HepG2 (cell line): Measurements from ENCODE around the gene PNKD. TPM values are rescaled to one million over a fixed set of nuclear protein-coding genes. Genes with fewer than 3 reads are reported as not detected.

Experiments used
- ATAC-seq: fragments of 200-7000 bp; cut with Tn5 transposase; 3 replicates; pipeline ENCODE4 v1.9.1; 2020; ENCODE audit warnings: mild to moderate bottlenecking, moderate library complexity
- BruUV-seq: library from RNA; stranded (reverse); fragments of 400-500 nt; replicated peaks from 2 replicates; lab custom pipeline; 2021; lab: Mats Ljungman, UMichigan
- CTCF ChIA-PET: fragments of 300-600 bp; formaldehyde crosslinking; extraction: SDS; loops from one replicate; lab custom pipeline; 2021; ENCODE audit warnings: low total read pairs, inconsistent platforms, low intra/inter-chr PET ratio; lab: Yijun Ruan, JAX
- POLR2A ChIA-PET: fragments of 350-600 bp; sonication (Branson Sonifier 250); formaldehyde crosslinking; loops from one replicate; lab custom pipeline; 2020; ENCODE audit warnings: antibody characterized with exemption, inconsistent platforms; lab: Yijun Ruan, JAX
- DNase-seq: peaks from one replicate; pipeline ENCODE4 v3.0.0-alpha.2; 2015; ENCODE audit warnings: low spot score
- FAIRE-seq: peaks from 3 replicates; lab custom pipeline; 2011; peaks lifted over from hg19 to GRCh38; lab: Jason Lieb, UNC
- H2AFZ ChIP-seq: one replicate; pipeline ENCODE4 v1.6.1; 2011; ENCODE audit warnings: low read length, inconsistent platforms
- H3K27ac ChIP-seq: fragments of 300-600 bp; 3 replicates; pipeline ENCODE4 v1.8.0; 2011; ENCODE audit warnings: mixed run types, mild to moderate bottlenecking, mixed read lengths, low read length, inconsistent platforms; ENCODE audit not compliant: insufficient read depth; ENCODE audit errors: extremely low read length
- H3K27me3 ChIP-seq, 2 experiments: fragments of 200-600 bp in 1 of 2; 2 replicates in 1 of 2; 3 replicates in 1 of 2; pipeline versions ENCODE4 v1.6.0 to v1.8.0; 2011; ENCODE audit warnings: low read length in 2 of 2, mild to moderate bottlenecking in 2 of 2, moderate library complexity in 2 of 2, inconsistent platforms in 1 of 2; ENCODE audit not compliant: insufficient read depth in 2 of 2, control insufficient read depth in 1 of 2
- H3K36me3 ChIP-seq, 2 experiments: fragments of 200-600 bp in 1 of 2; replicated peaks in 1 of 2; 2 replicates in 1 of 2; 3 replicates in 1 of 2; pipeline versions ENCODE4 v1.5.1 to v1.8.0; 2011; ENCODE audit warnings: low read length in 2 of 2, inconsistent platforms in 1 of 2; ENCODE audit not compliant: insufficient read depth in 2 of 2, control insufficient read depth in 1 of 2
- H3K4me1 ChIP-seq: 2 replicates; pipeline ENCODE4 v1.5.1; 2012; ENCODE audit warnings: low read length, inconsistent platforms; ENCODE audit not compliant: insufficient read depth
- H3K4me2 ChIP-seq: 2 replicates; pipeline ENCODE4 v1.6.0; 2011; ENCODE audit warnings: low read depth, low read length, inconsistent platforms
- H3K4me3 ChIP-seq, 3 experiments: fragments of 200-600 bp in 1 of 3; sonication (generic), shearing (Covaris generic) in 1 of 3; replicated peaks in 1 of 3; 2 replicates each; pipeline ENCODE4 v1.5.1; 2011 to 2016; ENCODE audit warnings: low read length in 3 of 3, inconsistent platforms in 2 of 3, low read depth in 2 of 3, mild to moderate bottlenecking in 2 of 3, control low read depth in 1 of 3, mixed read lengths in 1 of 3; ENCODE audit not compliant: insufficient read depth in 1 of 3
- H3K79me2 ChIP-seq: one replicate; pipeline ENCODE4 v1.6.1; 2011; ENCODE audit warnings: low read length, inconsistent platforms; ENCODE audit not compliant: insufficient read depth
- H3K9ac ChIP-seq: 2 replicates; pipeline ENCODE4 v1.6.0; 2011; ENCODE audit warnings: mild to moderate bottlenecking, low read depth, low read length, inconsistent platforms; ENCODE audit not compliant: insufficient read depth
- H3K9me3 ChIP-seq: 2 replicates; pipeline ENCODE4 v1.5.1; 2012; ENCODE audit warnings: mild to moderate bottlenecking, low read length
- H4K20me1 ChIP-seq: 2 replicates; pipeline ENCODE4 v1.6.0; 2011; ENCODE audit warnings: inconsistent platforms, mild to moderate bottlenecking, low read length, moderate library complexity; ENCODE audit not compliant: insufficient read depth
- ATF7-NPFF ChIP-seq: sonication (generic); formaldehyde crosslinking; IDR thresholded peaks from 2 replicates; pipeline ENCODE4 v1.8.1; 2023; ENCODE audit warnings: mild to moderate bottlenecking, low read depth, missing genetic modification reagents, moderate library complexity
- ISL2 ChIP-seq: sonication (generic); formaldehyde crosslinking; IDR thresholded peaks from 2 replicates; pipeline ENCODE4 v1.5.0; 2020; ENCODE audit warnings: missing genetic modification reagents
- KDM5A ChIP-seq: fragments of 200-600 bp; sonication (generic); IDR thresholded peaks from 2 replicates; pipeline ENCODE4 v1.7.0; 2018; ENCODE audit warnings: antibody characterized with exemption, mild to moderate bottlenecking, low read length, borderline replicate concordance
- REXO4 ChIP-seq: sonication (generic); formaldehyde crosslinking; IDR thresholded peaks from 2 replicates; pipeline ENCODE4 v1.8.0; 2022; ENCODE audit warnings: missing genetic modification reagents, mild to moderate bottlenecking, borderline replicate concordance
- SALL1 ChIP-seq: sonication (generic); formaldehyde crosslinking; IDR thresholded peaks from 2 replicates; pipeline ENCODE4 v1.8.0; 2022; ENCODE audit warnings: mild to moderate bottlenecking, missing genetic modification reagents
- SOX13 ChIP-seq, 3 experiments: fragments of 450-650 bp in 1 of 3; sonication (generic) in 1 of 3; formaldehyde crosslinking in 1 of 3; IDR thresholded peaks in 2 of 3; conservative IDR thresholded peaks in 1 of 3; 2 replicates each; pipeline versions ENCODE4 v1.5.0 to v1.6.1; 2016 to 2020; ENCODE audit warnings: antibody characterized with exemption in 1 of 3, mild to moderate bottlenecking in 1 of 3, missing compliant biosample characterization in 1 of 3, missing genetic modification reagents in 1 of 3, moderate library complexity in 1 of 3
- ZFP62 ChIP-seq: sonication (generic); formaldehyde crosslinking; IDR thresholded peaks from 2 replicates; pipeline ENCODE4 v1.4.0; 2020; ENCODE audit warnings: missing genetic modification reagents
- ZFY ChIP-seq: sonication (generic); formaldehyde crosslinking; IDR thresholded peaks from 2 replicates; pipeline ENCODE4 v1.4.0; 2020; ENCODE audit warnings: missing genetic modification reagents
- ZHX1 ChIP-seq: sonication (generic); formaldehyde crosslinking; IDR thresholded peaks from 2 replicates; pipeline ENCODE4 v1.8.1; 2022; ENCODE audit warnings: low read depth, mild to moderate bottlenecking, missing genetic modification reagents
- ZNF737 ChIP-seq: sonication (generic); formaldehyde crosslinking; IDR thresholded peaks from 2 replicates; pipeline ENCODE4 v1.5.0; 2020; ENCODE audit warnings: missing genetic modification reagents, mild to moderate bottlenecking, borderline replicate concordance
- ZNF740 ChIP-seq: sonication (generic); formaldehyde crosslinking; IDR thresholded peaks from 2 replicates; pipeline ENCODE4 v1.4.0; 2020; ENCODE audit warnings: missing genetic modification reagents
- ZNF770 ChIP-seq: sonication (generic); formaldehyde crosslinking; IDR thresholded peaks from 2 replicates; pipeline ENCODE4 v1.5.0; 2020; ENCODE audit warnings: mild to moderate bottlenecking, missing genetic modification reagents
- ZNF782 ChIP-seq: sonication (generic); formaldehyde crosslinking; IDR thresholded peaks from 2 replicates; pipeline ENCODE4 v1.4.0; 2020; ENCODE audit warnings: missing genetic modification reagents, mild to moderate bottlenecking, borderline replicate concordance
- ZSCAN31 ChIP-seq: sonication (generic); formaldehyde crosslinking; IDR thresholded peaks from 2 replicates; pipeline ENCODE4 v1.5.0; 2020; ENCODE audit warnings: low read depth, mild to moderate bottlenecking, missing genetic modification reagents
- WGBS: methylation state at CpG from one replicate; pipeline ENCODE4 v1.1.6; 2017; ENCODE audit warnings: low lambda C conversion rate; 5-methylcytosine and 5-hydroxymethylcytosine counted together
- in situ Hi-C: cut with HindIII; loops from 2 replicates; pipeline ENCODE4 v1.10.0; 2017; ENCODE audit warnings: low pct_unique_long_range_greater_than_20kb; ENCODE audit not compliant: extremely low pct_ligation_motif_present
- intact Hi-C: fragments of 100-400 bp; cut with micrococcal nuclease; formaldehyde crosslinking; loops from one replicate; pipeline ENCODE4 v1.10.0; 2022; ENCODE audit not compliant: unreplicated experiment
- polyA plus RNA-seq, 8 experiments: library from polyadenylated mRNA; depleted of rRNA in 3 of 8; stranded (reverse) in 7 of 8; unstranded in 1 of 8; fragments of >200 nt; fragmentation: Illumina TruSeq in 4 of 8; extraction: Trizol in 4 of 8; gene quantifications; 2 replicates each; pipeline versions ENCODE4 v1.2.1 to v1.2.3, GENCODE V29; 2011 to 2016; ENCODE audit warnings: low read depth in 4 of 8, missing spikeins in 1 of 8, mixed read lengths in 1 of 8; ENCODE audit not compliant: insufficient read depth in 1 of 8
- total RNA-seq, 5 experiments: library from RNA; depleted of rRNA; stranded (reverse); fragments of >200 nt; fragmentation: Illumina TruSeq; extraction: Trizol; gene quantifications; 2 replicates each; pipeline ENCODE4 v1.2.3, GENCODE V29; 2016; ENCODE audit warnings: low read depth in 1 of 5

PNKD gene
- total and polyA plus RNA-seq, 2 of the 13 experiments (the other 11 are each of a cell fraction or from before 2014, with no cell fraction given) = 55.9 to 80.4 TPM

- 0 out of 2 replicates have a peak, but pooled peaks have one; percentile 2 for TF ChIP-seq SOX13 (IDR thresholded peaks at IDR 0.05)
- TF ChIP-seq SOX13 (CRISPR knock-in tag; conservative IDR thresholded peaks at IDR 0.05 in 1 of 2, IDR thresholded peaks at IDR 0.05 in 1 of 2) = no peak
- TF ChIP-seq ISL2 (CRISPR knock-in tag) = 0 out of 2 replicates have a peak, but pooled peaks have one; percentile 7
These were observed 23.6 kb downstream of the PNKD start (continued) for GRCh38 chr2:218293715-218294429.

GRCh38 chr2:218294430-218295022, 24.2 kb downstream of the PNKD start:
- Histone ChIP-seq H3K9ac (peak overlapping the region; percentile 33; the same call in 1 of the 2 replicates), H3K4me2 (no peak overlapping the region), H3K27me3 (no peaks in the 10 kb centered on the region; a peak in 1 of 5 replicates), H3K4me3 (no peak overlapping the region), H2AFZ (no peak overlapping the region), H3K36me3 (no peaks in the 10 kb centered on the region), H3K79me2 (peaks cover 28% of the 10 kb centered on the region), H3K9me3 (no peaks in the 10 kb centered on the region), H4K20me1 (peaks cover 7% of the 10 kb centered on the region; the same call in 1 of the 2 replicates), H3K4me1 (peaks cover 81% of the 10 kb centered on the region), H3K27ac (peak overlapping the region; percentile 88)
- CTCF ChIA-PET = no interaction called here
- ATAC-seq = no peak
- in situ Hi-C loops = loop anchor here (5.0 kb wide), 1 partner anchor 103 kb away; the partner anchor contains the start of gene CTDSP1
- WGBS = 86% methylated on average over 5 of the region's 5 CpGs
- intact Hi-C loops = loop anchor here (5.0 to 10.0 kb wide), 2 partner anchors 173 to 270 kb away; partner anchors contain the start of genes CNOT9 and USP37
- FAIRE-seq = no peak
- no TSS peak for BruUV-seq
- POLR2A ChIA-PET = interaction anchor here (1.0 to 8.5 kb wide), 5 partner anchors 10 to 101 kb away, joined by 3 to 64 read pairs (median 3); no protein-coding TSS in a partner anchor
- no peak for DNase-seq
- TF ChIP-seq ZNF737 (CRISPR knock-in tag) (no peak), ZHX1 (CRISPR knock-in tag) (no peak), ATF7-NPFF (CRISPR knock-in tag) (0 out of 2 replicates have a peak, but pooled peaks have one; percentile 38), ZNF740 (CRISPR knock-in tag) (peak; percentile 56; the same call in 1 of the 2 replicates), KDM5A (no peak), SALL1 (CRISPR knock-in tag) (0 out of 2 replicates have a peak, but pooled peaks have one; percentile 7), ZNF770 (CRISPR knock-in tag) (peak; percentile 86), ZFY (CRISPR knock-in tag) (0 out of 2 replicates have a peak, but pooled peaks have one; percentile 30), ZNF782 (CRISPR knock-in tag) (no peak), ZSCAN31 (no peak), REXO4 (CRISPR knock-in tag) (no peak), ZFP62 (CRISPR knock-in tag) (no peak)
